ENCODE results near the gene NELL1.

DNA sequence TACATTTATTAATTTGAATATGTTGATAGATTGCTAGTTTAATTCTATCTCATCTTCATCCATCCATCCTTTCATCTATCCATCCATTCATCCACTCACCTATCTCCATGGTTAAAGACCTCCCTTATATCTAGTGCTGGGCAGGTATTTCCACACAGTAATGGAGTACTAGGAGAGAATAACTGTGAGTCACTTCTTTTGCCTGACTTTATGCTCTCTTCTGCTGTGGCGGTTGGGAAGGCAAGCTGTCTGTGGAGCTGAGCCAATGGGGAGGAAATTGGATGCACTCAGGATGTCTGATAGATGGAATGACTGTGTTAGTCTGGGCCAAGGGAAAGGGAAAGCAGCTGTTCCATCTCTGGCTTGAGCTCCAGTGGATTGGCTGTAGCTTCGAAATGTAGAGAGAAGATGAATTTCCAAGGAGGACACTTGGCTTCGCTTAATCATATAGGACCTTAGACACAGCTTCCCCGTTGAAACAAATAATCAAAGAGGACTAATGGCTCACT, 60.3 kb downstream of the NELL1 start:
- TF ChIP-seq, protein P1, sequence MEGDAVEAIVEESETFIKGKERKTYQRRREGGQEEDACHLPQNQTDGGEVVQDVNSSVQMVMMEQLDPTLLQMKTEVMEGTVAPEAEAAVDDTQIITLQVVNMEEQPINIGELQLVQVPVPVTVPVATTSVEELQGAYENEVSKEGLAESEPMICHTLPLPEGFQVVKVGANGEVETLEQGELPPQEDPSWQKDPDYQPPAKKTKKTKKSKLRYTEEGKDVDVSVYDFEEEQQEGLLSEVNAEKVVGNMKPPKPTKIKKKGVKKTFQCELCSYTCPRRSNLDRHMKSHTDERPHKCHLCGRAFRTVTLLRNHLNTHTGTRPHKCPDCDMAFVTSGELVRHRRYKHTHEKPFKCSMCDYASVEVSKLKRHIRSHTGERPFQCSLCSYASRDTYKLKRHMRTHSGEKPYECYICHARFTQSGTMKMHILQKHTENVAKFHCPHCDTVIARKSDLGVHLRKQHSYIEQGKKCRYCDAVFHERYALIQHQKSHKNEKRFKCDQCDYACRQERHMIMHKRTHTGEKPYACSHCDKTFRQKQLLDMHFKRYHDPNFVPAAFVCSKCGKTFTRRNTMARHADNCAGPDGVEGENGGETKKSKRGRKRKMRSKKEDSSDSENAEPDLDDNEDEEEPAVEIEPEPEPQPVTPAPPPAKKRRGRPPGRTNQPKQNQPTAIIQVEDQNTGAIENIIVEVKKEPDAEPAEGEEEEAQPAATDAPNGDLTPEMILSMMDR (IDR thresholded peaks at IDR 0.05; ENCODE audit: insufficient read depth, low read depth, low read length), result no peak
- no peak for TF ChIP-seq EZH2 (IDR thresholded peaks at IDR 0.05; ENCODE audit: insufficient read depth, low read length)

Data from astrocyte (in vitro differentiated cells and primary cell).